UCSD-AML1 (cell line): ENCODE measurements around the gene M1AP.
A peak's percentile ranks its signal among the peaks of the same experiment; 100 is the strongest.

Experiments
- DNase-seq: peaks from one replicate; lab custom pipeline; 2025; ENCODE audit not compliant: unreplicated experiment; lab: John Stamatoyannopoulos, UW

The M1AP gene

GRCh38 chr2:74648009-74648443 lies at the start of gene M1AP:
TSS of gene M1AP (minus strand) at chr2:74648330. CDS start at chr2:74640275, 8,055 bp downstream.
- DNase-seq = no peak

- DNase-seq = no peak
These were observed 48.7 kb upstream of the M1AP start for GRCh38 chr2:74696829-74697228.

- no peak for DNase-seq
These were observed 47.5 kb upstream of the M1AP start for GRCh38 chr2:74695663-74696062.

- no peak for DNase-seq
These were observed 46.2 kb upstream of the M1AP start for GRCh38 chr2:74694281-74694680.

- DNase-seq = no peak
These were observed 45.5 kb upstream of the M1AP start for GRCh38 chr2:74693668-74694067.

- DNase-seq = no peak
These were observed 45.1 kb upstream of the M1AP start for GRCh38 chr2:74693213-74693612.

- DNase-seq = no peak
These were observed 43.8 kb upstream of the M1AP start for GRCh38 chr2:74691929-74692328.

GRCh38 chr2:74690571-74690970 lies 42.4 kb upstream of the M1AP start:
- DNase-seq = no peak

- no peak for DNase-seq
These were observed 41.5 kb upstream of the M1AP start for GRCh38 chr2:74689671-74690070.

- no peak for DNase-seq
These were observed 40.8 kb upstream of the M1AP start for GRCh38 chr2:74688881-74689280.

- DNase-seq = no peak
These were observed 37.3 kb upstream of the M1AP start for GRCh38 chr2:74685408-74685807.

GRCh38 chr2:74682501-74682900 lies 34.4 kb upstream of the M1AP start:
- DNase-seq = peak; percentile 19

- no peak for DNase-seq
These were observed 31.5 kb upstream of the M1AP start for GRCh38 chr2:74679615-74680014.

GRCh38 chr2:74676331-74676730 lies 28.2 kb upstream of the M1AP start:
- DNase-seq = no peak

GRCh38 chr2:74675090-74675489 lies 27.0 kb upstream of the M1AP start:
- DNase-seq = no peak

GRCh38 chr2:74673826-74674528 lies 25.8 kb upstream of the M1AP start:
- DNase-seq = no peak

GRCh38 chr2:74671479-74671878 lies 23.3 kb upstream of the M1AP start:
- DNase-seq = no peak

GRCh38 chr2:74670263-74670662 lies 22.1 kb upstream of the M1AP start:
- no peak for DNase-seq

- no peak for DNase-seq
These were observed 20.0 kb upstream of the M1AP start for GRCh38 chr2:74668087-74668486.

GRCh38 chr2:74659462-74659861 lies 11.3 kb upstream of the M1AP start:
- DNase-seq = no peak

GRCh38 chr2:74658516-74658915 lies 10.4 kb upstream of the M1AP start:
- no peak for DNase-seq

- no peak for DNase-seq
These were observed 7.4 kb upstream of the M1AP start for GRCh38 chr2:74655579-74655978.
